IMR-90 (cell line): ENCODE measurements around the gene PARK7. TPM values are rescaled to one million over a fixed set of nuclear protein-coding genes. Genes with fewer than 3 reads are reported as not detected.

Source experiments
- MAFK ChIP-seq: IDR thresholded peaks from 2 replicates; pipeline ENCODE4 v1.6.1; 2012; ENCODE audit warnings: low read depth, low read length, improper control_type of control experiment
- NFE2L2 ChIP-seq: fragments of 150-350 bp; IDR thresholded peaks from 2 replicates; pipeline ENCODE4 v1.6.1; 2016; ENCODE audit warnings: low read depth, mild to moderate bottlenecking, low read length
- RAD21 ChIP-seq: IDR thresholded peaks from 2 replicates; pipeline ENCODE4 v1.6.1; 2012; ENCODE audit warnings: low read length, improper control_type of control experiment
- RFX5 ChIP-seq: IDR thresholded peaks from 2 replicates; pipeline ENCODE4 v1.8.0; 2012; ENCODE audit warnings: low read depth, mild to moderate bottlenecking, low read length, moderate library complexity
- polyA plus RNA-seq, 3 experiments: library from polyadenylated mRNA; depleted of rRNA; stranded (reverse); fragments of >200 nt; gene quantifications; 2 replicates each; pipeline ENCODE4 v1.2.3, GENCODE V29; 2012; ENCODE audit warnings: low replicate concordance in 1 of 3
- total RNA-seq: library from RNA; depleted of rRNA; stranded (reverse); fragments of >200 nt; gene quantifications from 2 replicates; pipeline ENCODE4 v1.2.3, GENCODE V29; 2012
- TF ChIP-seq, protein P1 (sequence below): fragments of 150-350 bp; IDR thresholded peaks from 2 replicates; pipeline ENCODE4 v1.6.1; 2017; ENCODE audit warnings: mild to moderate bottlenecking, antibody characterized with exemption, low read length, low read depth

Gene PARK7
- total and polyA plus RNA-seq, 2 of the 4 experiments (the other 2 are of a cell fraction) = 207 to 357 TPM

DNA sequence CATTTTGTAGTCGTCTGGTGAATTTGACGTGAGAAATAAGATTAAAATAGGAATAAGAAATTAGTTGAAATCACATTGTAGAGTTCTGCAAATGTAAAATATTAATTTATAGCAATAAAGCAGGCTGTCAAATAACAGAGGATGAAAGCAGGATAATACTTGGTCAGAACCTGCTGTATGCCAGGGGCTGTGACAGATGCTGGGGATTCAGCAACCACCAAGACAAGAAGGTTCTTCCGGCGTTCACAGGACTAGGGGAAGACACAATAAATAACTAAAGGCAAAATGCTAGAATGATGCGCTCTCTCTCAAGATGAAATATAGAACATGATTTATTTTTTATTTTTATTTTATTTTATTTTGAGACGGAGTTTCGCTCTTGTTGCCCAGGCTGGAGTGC is 6.8 kb upstream of the PARK7 start (continued):
- no peak for TF ChIP-seq RAD21
- TF ChIP-seq NFE2L2 = no peak
- TF ChIP-seq MAFK = no peak
- TF ChIP-seq, protein P1, sequence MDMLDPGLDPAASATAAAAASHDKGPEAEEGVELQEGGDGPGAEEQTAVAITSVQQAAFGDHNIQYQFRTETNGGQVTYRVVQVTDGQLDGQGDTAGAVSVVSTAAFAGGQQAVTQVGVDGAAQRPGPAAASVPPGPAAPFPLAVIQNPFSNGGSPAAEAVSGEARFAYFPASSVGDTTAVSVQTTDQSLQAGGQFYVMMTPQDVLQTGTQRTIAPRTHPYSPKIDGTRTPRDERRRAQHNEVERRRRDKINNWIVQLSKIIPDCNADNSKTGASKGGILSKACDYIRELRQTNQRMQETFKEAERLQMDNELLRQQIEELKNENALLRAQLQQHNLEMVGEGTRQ = no peak
- TF ChIP-seq RFX5 = no peak
